BLaER1 (cell line): Measurements from ENCODE around the gene SNORC.

ENCODE experiments used
- H3K27ac ChIP-seq: shearing (Covaris generic); formaldehyde crosslinking; 2 replicates; pipeline ENCODE4 v1.8.1; 2022
- H3K27me3 ChIP-seq: shearing (Covaris generic); formaldehyde crosslinking; 2 replicates; pipeline ENCODE4 v1.8.1; 2022
- H3K36me3 ChIP-seq: shearing (Covaris generic); formaldehyde crosslinking; 2 replicates; pipeline ENCODE4 v1.8.1; 2022
- H3K4me1 ChIP-seq: shearing (Covaris generic); formaldehyde crosslinking; 2 replicates; pipeline ENCODE4 v1.8.1; 2022
- H3K4me2 ChIP-seq: shearing (Covaris generic); formaldehyde crosslinking; 2 replicates; pipeline ENCODE4 v1.8.1; 2022
- H3K4me3 ChIP-seq: shearing (Covaris generic); formaldehyde crosslinking; 2 replicates; pipeline ENCODE4 v1.8.1; 2022
- H3K9ac ChIP-seq: shearing (Covaris generic); formaldehyde crosslinking; 2 replicates; pipeline ENCODE4 v1.8.1; 2022
- H3K9me3 ChIP-seq: shearing (Covaris generic); formaldehyde crosslinking; 2 replicates; pipeline ENCODE4 v1.8.1; 2022
- H4K20me1 ChIP-seq: shearing (Covaris generic); formaldehyde crosslinking; 2 replicates; pipeline ENCODE4 v1.8.1; 2022
- Cebpa-rat ChIP-seq: shearing (Covaris generic); IDR thresholded peaks from 2 replicates; pipeline ENCODE4 v1.8.1; 2022

Gene SNORC

GRCh38 chr2:232866104-232866503, 4.0 kb upstream of the SNORC start:
- 0 out of 2 replicates have a peak, but pooled peaks cover 7% of the 10 kb centered on the region for H3K4me1 ChIP-seq
- no peak overlapping the region for H3K4me2 ChIP-seq
- no peaks in the 10 kb centered on the region for H3K9me3 ChIP-seq
- H3K4me3 ChIP-seq: no peak overlapping the region
- peaks cover 7% of the 10 kb centered on the region; the same call in 1 of the 2 replicates for H3K36me3 ChIP-seq
- no peak overlapping the region for H3K27ac ChIP-seq
- no peaks in the 10 kb centered on the region for H4K20me1 ChIP-seq
- H3K9ac ChIP-seq: no peak overlapping the region
- TF ChIP-seq Cebpa-rat: no peak
- no peaks in the 10 kb centered on the region for H3K27me3 ChIP-seq

GRCh38 chr2:232869138-232870017, 686 bp upstream of the SNORC start:
- H3K9ac ChIP-seq: no peak overlapping the region
- peaks cover 7% of the 10 kb centered on the region; the same call in 1 of the 2 replicates for H4K20me1 ChIP-seq

GRCh38 chr2:232870766-232871371, 805 bp downstream of the SNORC start:
- no peak for TF ChIP-seq Cebpa-rat
- Histone ChIP-seq H3K4me3 (no peak overlapping the region), H3K27ac (no peak overlapping the region), H3K4me1 (0 out of 2 replicates have a peak, but pooled peaks cover 12% of the 10 kb centered on the region), H3K9me3 (no peaks in the 10 kb centered on the region), H3K36me3 (no peaks in the 10 kb centered on the region), H3K4me2 (no peak overlapping the region), H3K9ac (0 out of 2 replicates have a peak overlapping the region, but pooled peaks have one; percentile 4), H3K27me3 (peaks cover 17% of the 10 kb centered on the region), H4K20me1 (peaks cover 7% of the 10 kb centered on the region; the same call in 1 of the 2 replicates)

More at GRCh38 chr2:232869138-232870017, 686 bp upstream of the SNORC start:
- Histone ChIP-seq H3K9me3 (no peaks in the 10 kb centered on the region), H3K4me2 (no peak overlapping the region), H3K27me3 (peaks cover 2% of the 10 kb centered on the region), H3K4me3 (no peak overlapping the region), H3K27ac (no peak overlapping the region), H3K4me1 (0 out of 2 replicates have a peak, but pooled peaks cover 12% of the 10 kb centered on the region), H3K36me3 (no peaks in the 10 kb centered on the region)
- no peak for TF ChIP-seq Cebpa-rat

DNA sequence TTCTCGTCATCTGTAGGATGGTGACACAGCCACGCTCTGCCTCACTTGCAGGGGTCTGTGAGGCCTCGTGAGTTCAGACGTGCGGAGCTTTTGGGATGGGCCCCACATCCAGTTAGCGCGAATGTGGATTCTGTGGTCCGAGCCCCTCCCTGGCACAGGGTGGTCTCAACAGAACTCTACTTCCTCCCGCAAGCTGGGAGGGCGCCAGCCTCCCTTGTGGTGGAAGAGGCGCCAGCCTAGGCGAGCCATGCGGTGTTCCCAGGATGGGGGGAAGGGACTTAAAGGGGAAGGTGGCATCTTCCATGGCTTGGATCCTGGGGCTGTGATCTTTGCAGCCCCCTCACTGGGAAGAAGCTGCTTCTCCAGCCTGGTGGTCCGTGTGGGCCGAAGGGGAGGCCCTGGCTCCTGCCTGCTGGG, 1.4 kb downstream of the SNORC start:
- H3K4me3 ChIP-seq: no peak overlapping the region
- no peak overlapping the region for H3K27ac ChIP-seq
- H3K4me2 ChIP-seq: no peak overlapping the region
- TF ChIP-seq Cebpa-rat: no peak
- peaks cover 23% of the 10 kb centered on the region for H3K27me3 ChIP-seq
- H3K36me3 ChIP-seq: no peaks in the 10 kb centered on the region
- peaks cover 15% of the 10 kb centered on the region; the same call in 1 of the 2 replicates for H3K4me1 ChIP-seq
- H4K20me1 ChIP-seq: peaks cover 8% of the 10 kb centered on the region
- H3K9me3 ChIP-seq: no peaks in the 10 kb centered on the region
- no peak overlapping the region for H3K9ac ChIP-seq

DNA sequence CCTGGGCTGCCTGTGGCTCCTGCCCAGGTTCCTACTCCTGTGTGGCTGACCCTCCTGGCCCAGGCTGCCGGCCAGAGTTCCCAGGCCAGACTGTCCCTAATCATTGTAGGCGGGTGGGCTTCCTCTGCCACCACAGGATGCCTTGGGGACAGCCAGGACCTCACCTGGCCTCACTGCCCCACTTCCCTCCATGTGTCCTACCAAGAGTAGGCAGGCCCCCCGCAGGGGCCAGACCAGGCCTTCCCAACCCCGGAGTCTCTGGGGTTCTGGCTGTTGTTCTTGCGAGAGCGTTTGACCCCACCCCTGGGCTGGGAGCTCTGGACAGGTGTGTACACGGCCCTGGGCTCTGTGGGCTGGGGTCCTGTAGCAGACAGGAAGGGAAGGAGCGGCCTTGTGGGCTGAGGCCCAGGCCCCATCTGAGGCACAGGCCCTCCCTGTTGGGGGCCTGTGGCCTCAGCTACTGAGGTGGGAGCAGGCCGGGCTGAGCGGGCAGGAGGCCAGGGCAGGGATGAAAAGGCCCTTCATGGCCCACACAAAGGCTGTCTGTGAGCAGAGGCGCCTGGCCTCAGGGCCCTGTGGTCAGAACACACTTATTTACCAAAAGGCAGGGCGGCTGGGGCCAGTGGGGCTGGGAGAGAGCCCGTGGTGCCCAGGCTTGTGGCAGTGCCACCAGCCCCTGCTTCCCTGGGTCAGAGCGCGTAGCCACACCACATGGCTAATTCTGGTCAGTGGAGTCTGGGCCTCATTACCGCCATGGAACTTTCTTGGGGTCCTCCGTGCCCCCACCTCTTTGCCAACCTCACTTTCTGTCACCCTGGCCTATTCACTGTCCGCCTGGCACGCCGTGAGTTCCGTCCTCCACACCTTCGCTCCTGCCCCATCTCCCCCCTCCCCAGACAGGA, 2.0 kb downstream of the SNORC start:
- no peaks in the 10 kb centered on the region for H3K36me3 ChIP-seq
- peaks cover 21% of the 10 kb centered on the region; the same call in 1 of the 2 replicates for H3K4me1 ChIP-seq
- H3K27me3 ChIP-seq: peaks cover 29% of the 10 kb centered on the region
- TF ChIP-seq Cebpa-rat: no peak
- no peak overlapping the region for H3K4me3 ChIP-seq
- no peak overlapping the region for H3K27ac ChIP-seq
- H3K4me2 ChIP-seq: no peak overlapping the region
- H4K20me1 ChIP-seq: peaks cover 15% of the 10 kb centered on the region
- H3K9ac ChIP-seq: no peak overlapping the region
- no peaks in the 10 kb centered on the region for H3K9me3 ChIP-seq

- Histone ChIP-seq H3K9me3 (no peaks in the 10 kb centered on the region), H3K36me3 (no peaks in the 10 kb centered on the region), H3K4me3 (no peak overlapping the region), H4K20me1 (peaks cover 20% of the 10 kb centered on the region), H3K4me2 (no peak overlapping the region), H3K27ac (no peak overlapping the region), H3K9ac (no peak overlapping the region), H3K27me3 (peaks cover 37% of the 10 kb centered on the region), H3K4me1 (peaks cover 23% of the 10 kb centered on the region; the same call in 1 of the 2 replicates)
- TF ChIP-seq Cebpa-rat: no peak
These were observed 2.8 kb downstream of the SNORC start for GRCh38 chr2:232872826-232873225.

GRCh38 chr2:232873292-232873908, 3.3 kb downstream of the SNORC start:
- peaks cover 43% of the 10 kb centered on the region for H3K27me3 ChIP-seq
- H3K27ac ChIP-seq: no peak overlapping the region
- TF ChIP-seq Cebpa-rat: no peak
- no peaks in the 10 kb centered on the region for H3K9me3 ChIP-seq
- no peak overlapping the region for H3K4me2 ChIP-seq
- peaks cover 20% of the 10 kb centered on the region for H4K20me1 ChIP-seq
- H3K9ac ChIP-seq: no peak overlapping the region
- no peak overlapping the region for H3K4me3 ChIP-seq
- H3K4me1 ChIP-seq: peaks cover 23% of the 10 kb centered on the region; the same call in 1 of the 2 replicates
- no peaks in the 10 kb centered on the region for H3K36me3 ChIP-seq

GRCh38 chr2:232873909-232874641, 4.0 kb downstream of the SNORC start:
- no peaks in the 10 kb centered on the region for H3K9me3 ChIP-seq
- H3K27ac ChIP-seq: no peak overlapping the region
- H3K4me2 ChIP-seq: no peak overlapping the region
- H3K9ac ChIP-seq: no peak overlapping the region
- no peak for TF ChIP-seq Cebpa-rat
- peaks cover 20% of the 10 kb centered on the region for H4K20me1 ChIP-seq
- H3K27me3 ChIP-seq: peaks cover 48% of the 10 kb centered on the region
- peaks cover 23% of the 10 kb centered on the region; the same call in 1 of the 2 replicates for H3K4me1 ChIP-seq
- no peak overlapping the region for H3K4me3 ChIP-seq
- H3K36me3 ChIP-seq: no peaks in the 10 kb centered on the region
